ENCODE data around the gene KLHL29.

GRCh38 chr2:23423873-23424680 lies 39.1 kb downstream of the KLHL29 start:
- TF ChIP-seq POLR2AphosphoS5 (IDR thresholded peaks at IDR 0.05; ENCODE audit: insufficient read depth, low read depth, low read length) = no peak
- no peak for TF ChIP-seq CTCF (IDR thresholded peaks at IDR 0.05; ENCODE audit: extremely low read depth in 1 of 2, insufficient read depth in 1 of 2, low read depth in 1 of 2, low read length in 2 of 2)
- no peak for TF ChIP-seq POLR2A (IDR thresholded peaks at IDR 0.05; ENCODE audit: low read depth, low read length)
- TF ChIP-seq EZH2 (IDR thresholded peaks at IDR 0.05; ENCODE audit: borderline replicate concordance, low read depth, low read length, severe bottlenecking) = no peak
- TF ChIP-seq MAX (IDR thresholded peaks at IDR 0.05; ENCODE audit: insufficient read depth, insufficient read length) = no peak
- no peak for TF ChIP-seq JUN (IDR thresholded peaks at IDR 0.05; ENCODE audit: borderline replicate concordance, insufficient read depth, insufficient read length, low read depth)

Measured in endothelial cell of umbilical vein (primary cell).